Activated T-cell treated with anti-CD3 and anti-CD28 coated beads for 4 hours (primary cell): ENCODE measurements around the gene ORC4.

Experiments used
- DNase-seq: peaks from one replicate; pipeline ENCODE4 v3.0.0-alpha.2; 2020

The ORC4 gene

GRCh38 chr2:147927053-147927588 is 93.4 kb downstream of the ORC4 start:
- no peak for DNase-seq

DNA sequence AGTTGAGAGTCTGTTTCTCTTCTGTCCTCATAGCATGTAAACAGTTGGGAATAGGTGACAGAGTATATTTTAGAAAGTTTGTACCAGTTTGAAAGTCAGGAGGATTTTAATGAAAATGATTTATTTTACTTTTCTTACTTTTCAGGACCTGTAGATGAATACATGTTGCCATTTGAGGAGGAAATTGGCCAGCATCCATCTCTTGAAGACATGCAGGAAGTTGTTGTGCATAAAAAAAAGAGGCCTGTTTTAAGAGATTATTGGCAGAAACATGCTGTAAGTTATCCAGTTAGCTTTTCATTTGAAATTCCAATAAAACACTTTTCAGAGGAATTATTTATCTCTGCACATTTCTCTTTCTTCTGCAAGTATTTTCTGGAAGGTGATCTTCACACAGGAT is 94.7 kb downstream of the ORC4 start:
- no peak for DNase-seq

- DNase-seq, result no peak
Measured at GRCh38 chr2:147924647-147925046, 95.9 kb downstream of the ORC4 start.

GRCh38 chr2:147923846-147924245 is 96.7 kb downstream of the ORC4 start:
- no peak for DNase-seq

DNA sequence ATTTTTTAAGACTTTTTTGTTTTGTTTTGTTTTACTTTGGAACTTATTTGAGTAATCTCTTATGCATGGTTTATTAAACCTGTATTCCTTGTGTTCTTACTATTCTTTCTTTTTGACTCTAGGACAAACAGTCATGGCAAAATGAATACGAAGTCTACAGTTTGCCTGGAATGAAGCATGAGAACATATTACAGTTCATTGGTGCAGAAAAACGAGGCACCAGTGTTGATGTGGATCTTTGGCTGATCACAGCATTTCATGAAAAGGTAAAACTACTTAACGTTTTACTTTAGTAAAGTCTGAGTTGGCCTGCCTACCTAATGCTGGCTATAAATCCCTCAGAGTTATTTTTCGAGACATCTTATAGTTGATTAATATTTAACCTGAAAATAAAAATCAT is 103.4 kb downstream of the ORC4 start:
- no peak for DNase-seq

- DNase-seq, result no peak
Measured at GRCh38 chr2:147916723-147917122, 103.8 kb downstream of the ORC4 start.

GRCh38 chr2:147916067-147916466 is 104.5 kb downstream of the ORC4 start:
- no peak for DNase-seq

GRCh38 chr2:147913701-147914480 is 106.6 kb downstream of the ORC4 start:
- DNase-seq, result no peak

DNA sequence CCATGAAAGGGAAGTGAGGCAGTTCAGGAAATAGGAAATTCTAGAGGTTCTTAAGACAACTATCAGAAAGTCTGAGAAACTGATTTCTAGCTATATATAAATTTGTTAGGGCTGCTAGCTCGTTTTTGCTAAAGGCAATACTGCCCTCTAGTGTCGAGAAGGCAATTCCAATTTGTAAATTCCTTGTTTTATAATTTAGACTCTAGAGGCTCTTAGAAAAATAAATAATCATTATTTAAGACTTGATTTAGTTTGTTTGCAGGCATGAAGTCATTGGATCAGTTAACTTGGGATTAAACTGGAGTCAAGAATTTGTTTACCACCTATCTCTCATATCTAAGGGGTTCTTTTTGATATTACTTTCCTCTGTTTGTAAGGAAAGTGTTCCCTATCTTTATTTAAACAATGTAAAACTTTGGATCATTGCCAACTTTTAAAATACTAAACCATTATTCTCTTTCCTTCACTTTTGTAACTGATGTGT is 109.5 kb downstream of the ORC4 start:
- peak; percentile 25 for DNase-seq

GRCh38 chr2:147909178-147909577 is 111.4 kb downstream of the ORC4 start:
- DNase-seq, result no peak

DNA sequence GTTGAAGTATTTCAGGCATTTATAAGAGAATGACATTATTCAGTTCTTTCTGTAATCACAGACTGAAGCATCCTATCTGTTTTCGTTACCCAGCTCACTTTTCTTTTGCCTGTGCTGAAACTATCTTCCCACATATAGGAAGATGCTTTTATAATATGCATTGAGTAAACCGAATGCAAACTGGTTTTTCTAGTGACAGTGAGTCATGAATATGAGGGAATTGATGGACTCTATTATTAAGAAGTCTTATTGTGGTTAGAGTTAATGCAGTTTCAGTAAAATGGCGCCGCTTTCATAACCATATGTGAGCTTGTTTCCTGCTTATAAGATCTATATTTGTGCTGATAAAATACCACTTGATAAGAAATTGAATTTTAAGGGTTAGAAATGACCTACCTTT is 116.5 kb downstream of the ORC4 start:
- DNase-seq, result no peak

DNA sequence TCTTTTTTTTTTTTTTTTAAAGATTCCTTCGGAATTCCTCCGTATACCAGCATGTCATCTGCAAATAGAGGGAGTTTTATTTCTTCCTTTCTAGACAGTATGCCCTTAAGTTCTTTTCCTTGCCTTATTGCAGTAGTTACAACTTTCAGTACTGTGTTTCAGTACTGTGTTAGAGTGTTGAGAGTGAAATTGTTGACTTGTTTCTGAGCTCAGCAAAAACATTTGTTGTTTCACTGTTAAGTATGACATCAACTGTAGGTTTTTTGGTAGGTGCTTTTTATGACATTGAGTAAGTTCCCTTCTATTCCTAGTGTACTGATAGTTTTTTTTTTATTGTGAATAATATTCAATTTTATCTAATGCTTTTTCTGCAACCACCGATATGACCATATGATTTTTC is 131.9 kb downstream of the ORC4 start:
- DNase-seq, result no peak

DNA sequence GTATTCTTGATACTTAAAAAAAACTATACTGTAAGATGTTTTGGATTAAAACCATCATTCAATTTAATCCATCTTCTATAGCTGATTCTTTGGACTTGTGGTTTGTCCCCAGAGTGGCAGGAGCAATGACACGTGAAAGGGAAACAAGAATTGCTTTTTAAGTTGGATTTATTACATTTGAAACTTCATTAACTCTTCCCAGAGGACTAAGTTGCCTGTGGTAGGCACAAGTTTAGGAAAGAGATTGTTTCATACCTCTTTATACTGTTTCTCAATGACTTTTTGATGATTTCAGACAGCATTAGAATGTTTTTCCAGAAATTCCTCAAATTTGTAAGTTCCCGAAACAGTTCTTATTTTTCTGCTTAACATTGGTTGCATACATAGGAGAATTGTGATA is 134.4 kb downstream of the ORC4 start:
- no peak for DNase-seq

- no peak for DNase-seq
Measured at GRCh38 chr2:147884830-147885229, 135.7 kb downstream of the ORC4 start.

- no peak for DNase-seq
Measured at GRCh38 chr2:147882631-147883030, 137.9 kb downstream of the ORC4 start.
